ENCODE results near the gene DLGAP3.

Gene DLGAP3

GRCh38 chr1:34900775-34901502, 28.5 kb downstream of the DLGAP3 start:
- DNase-seq: no peak

GRCh38 chr1:34899906-34900305, 29.5 kb downstream of the DLGAP3 start:
- DNase-seq: no peak

- no peak for DNase-seq
Observed at GRCh38 chr1:34899471-34899870, 30.0 kb downstream of the DLGAP3 start.

GRCh38 chr1:34898330-34898761, 31.1 kb downstream of the DLGAP3 start:
- no peak for DNase-seq

- no peak for DNase-seq
Observed at GRCh38 chr1:34896612-34897011, 32.8 kb downstream of the DLGAP3 start.

- no peak for DNase-seq
Observed at GRCh38 chr1:34889705-34890104, 39.7 kb downstream of the DLGAP3 start.

GRCh38 chr1:34887593-34887992, 41.9 kb downstream of the DLGAP3 start:
- no peak for DNase-seq

GRCh38 chr1:34885405-34886247, 43.8 kb downstream of the DLGAP3 start:
- peak; percentile 85 for DNase-seq

GRCh38 chr1:34884961-34885360, 44.5 kb downstream of the DLGAP3 start:
- DNase-seq: no peak

GRCh38 chr1:34884536-34884935, 44.9 kb downstream of the DLGAP3 start:
- no peak for DNase-seq

- no peak for DNase-seq
Observed at GRCh38 chr1:34879230-34879629, 50.2 kb downstream of the DLGAP3 start.

GRCh38 chr1:34876406-34876805, 53.0 kb downstream of the DLGAP3 start:
- DNase-seq: no peak

- DNase-seq: no peak
Observed at GRCh38 chr1:34874296-34874952, 55.0 kb downstream of the DLGAP3 start.

GRCh38 chr1:34872133-34872503, 57.3 kb downstream of the DLGAP3 start:
- no peak for DNase-seq

- DNase-seq: no peak
Observed at GRCh38 chr1:34871443-34872132, 57.9 kb downstream of the DLGAP3 start.

- no peak for DNase-seq
Observed at GRCh38 chr1:34870395-34870794, 59.1 kb downstream of the DLGAP3 start.

- no peak for DNase-seq
Observed at GRCh38 chr1:34869760-34870159, 59.7 kb downstream of the DLGAP3 start.

- DNase-seq: no peak
Observed at GRCh38 chr1:34868230-34869049, 61.0 kb downstream of the DLGAP3 start.

GRCh38 chr1:34867415-34867814, 62.0 kb downstream of the DLGAP3 start:
- no peak for DNase-seq

GRCh38 chr1:34866762-34867109, 62.7 kb downstream of the DLGAP3 start:
- no peak for DNase-seq

- DNase-seq: peak; percentile 98
Observed at GRCh38 chr1:34865981-34866761, 63.3 kb downstream of the DLGAP3 start.

All from activated effector memory CD4-positive, alpha-beta T cell treated with anti-CD3 and anti-CD28 coated beads, Interleukin-2, amount 50 U/mL, for 16 hours (primary cell).